Measurements from ENCODE around the gene LRAT.

The LRAT gene

DNA sequence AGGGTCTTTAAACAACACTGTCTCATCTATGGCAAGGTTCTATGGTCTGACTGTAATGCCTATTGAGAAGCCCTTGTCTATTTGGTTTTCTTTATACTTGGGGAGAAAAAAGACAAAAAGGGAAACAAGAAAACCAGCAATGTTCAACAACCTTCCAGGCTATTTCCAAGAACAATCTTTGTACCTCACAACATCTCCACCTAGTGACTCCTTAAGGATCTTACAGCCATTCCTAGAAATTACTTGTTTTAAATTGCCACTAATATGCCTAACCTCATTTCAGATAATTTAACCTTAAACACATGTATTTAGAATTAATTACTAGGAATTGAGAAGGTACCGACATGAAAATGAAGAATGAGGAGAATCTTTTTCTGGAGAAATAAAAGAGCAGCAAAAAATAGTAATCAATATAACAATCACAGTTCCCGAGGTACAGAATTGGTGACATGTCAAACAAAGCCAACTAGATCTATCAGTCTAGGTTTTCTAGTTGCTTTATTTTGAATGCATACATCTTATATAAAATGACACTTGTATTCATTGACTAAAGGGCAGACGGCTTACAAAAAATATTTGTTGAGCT lies 35.7 kb downstream of the LRAT start:
- peak; percentile 88 for FAIRE-seq

GRCh38 chr4:154781126-154781982 lies 37.6 kb downstream of the LRAT start, which contains the start of gene RBM46:
RBM46 (plus strand) TSS chr4:154781272; CDS start chr4:154796753, 15,481 bp downstream.
- FAIRE-seq, result no peak

DNA sequence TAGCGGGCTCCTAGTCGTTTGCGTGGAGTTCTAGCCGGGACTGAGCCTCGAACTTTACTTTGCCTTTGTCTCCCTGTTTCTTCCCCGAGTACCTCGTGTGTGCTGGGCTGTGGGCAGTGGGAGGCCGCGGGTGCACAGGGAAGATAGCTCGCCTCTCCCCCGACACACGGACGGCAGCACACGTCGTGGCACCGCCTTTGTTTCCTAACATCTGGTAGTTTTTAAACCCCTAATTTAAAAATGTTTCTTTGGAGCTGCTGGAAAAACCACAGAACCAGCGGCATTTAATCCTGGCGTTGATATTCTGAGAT lies 38.1 kb downstream of the LRAT start:
- no peak for FAIRE-seq
